ENCODE measurements around the gene TXNRD1.

DNA sequence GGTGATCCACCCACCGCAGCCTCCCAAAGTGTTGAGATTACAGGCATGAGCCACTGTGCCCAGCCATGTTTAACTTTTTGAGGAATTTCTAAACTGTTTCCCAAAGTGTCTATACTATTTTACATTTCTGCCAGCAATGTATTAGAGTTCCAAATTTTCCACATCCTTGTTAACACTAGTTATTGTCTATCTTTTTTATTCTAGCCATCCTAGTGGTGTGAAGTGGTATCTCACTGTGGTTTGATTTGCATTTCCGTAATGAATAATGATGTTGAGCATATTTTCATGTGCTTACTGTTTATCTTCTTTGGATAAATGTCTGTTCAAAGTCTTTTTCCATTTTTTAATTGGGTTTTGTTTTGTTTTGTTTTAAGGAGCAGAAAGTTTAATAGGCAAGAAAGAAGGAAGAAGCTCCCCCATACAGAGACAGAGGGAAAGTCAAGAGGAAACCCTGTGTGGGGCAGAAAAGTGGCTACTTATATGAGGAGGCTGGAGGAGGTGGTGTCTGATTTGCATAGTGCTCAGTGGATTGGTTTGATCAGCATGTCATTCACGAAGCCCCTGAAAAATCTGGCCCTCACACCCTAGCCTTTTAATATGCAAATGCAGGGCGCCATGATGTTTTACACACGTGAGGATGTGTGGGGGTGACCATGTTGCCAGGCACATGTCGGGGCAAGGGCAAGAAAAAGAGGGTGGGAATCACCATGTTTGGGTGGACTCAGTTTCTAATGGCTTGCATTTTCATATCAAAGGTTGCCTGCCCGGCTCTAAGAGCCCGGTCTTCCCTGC, 14.9 kb downstream of the TXNRD1 start:
- TF ChIP-seq RAD21 (IDR thresholded peaks at IDR 0.05) (no peak), HNF4G (IDR thresholded peaks at IDR 0.05) (no peak), RXRA (IDR thresholded peaks at IDR 0.05) (no peak)
